GM23338 (cell line): ENCODE results near the gene INHBB.

Experiments
- EZH2 ChIP-seq: fragments of 200-600 bp; sonication (generic); IDR thresholded peaks from one replicate; pipeline ENCODE4 v1.8.0; 2017; ENCODE audit warnings: antibody characterized with exemption, mild to moderate bottlenecking, low read depth; ENCODE audit not compliant: unreplicated experiment
- EZH2phosphoT487 ChIP-seq: fragments of 200-600 bp; sonication (generic); IDR thresholded peaks from one replicate; pipeline ENCODE4 v1.8.1; 2018; ENCODE audit warnings: antibody characterized with exemption; ENCODE audit not compliant: unreplicated experiment
- POLR2AphosphoS5 ChIP-seq: IDR thresholded peaks from 2 replicates; pipeline ENCODE4 v1.6.1; 2016; ENCODE audit warnings: antibody characterized with exemption, low read depth
- ZNF114 ChIP-seq: fragments of 250-450 bp; sonication (Bioruptor Pico); IDR thresholded peaks from 2 replicates; pipeline ENCODE4 v1.5.0; 2020; ENCODE audit warnings: mild to moderate bottlenecking, moderate library complexity
- TF ChIP-seq, protein P1 (sequence below): IDR thresholded peaks from one replicate; pipeline ENCODE4 v1.6.1; 2018; ENCODE audit warnings: antibody characterized with exemption; ENCODE audit not compliant: unreplicated experiment
- TF ChIP-seq, protein P2 (sequence below), 2 experiments: fragments of 200-600 bp in 1 of 2; sonication (generic) in 1 of 2; conservative IDR thresholded peaks; 2 replicates each; pipeline versions ENCODE4 v1.5.1 to v1.6.1; 2016 to 2017; ENCODE audit warnings: antibody characterized with exemption in 2 of 2, low read depth in 2 of 2, mild to moderate bottlenecking in 2 of 2, moderate library complexity in 1 of 2
- TF ChIP-seq, protein P3 (sequence below): fragments of 250-450 bp; sonication (Bioruptor Pico); IDR thresholded peaks from 2 replicates; pipeline ENCODE4 v1.5.0; 2020; ENCODE audit warnings: mild to moderate bottlenecking, moderate library complexity

DNA sequence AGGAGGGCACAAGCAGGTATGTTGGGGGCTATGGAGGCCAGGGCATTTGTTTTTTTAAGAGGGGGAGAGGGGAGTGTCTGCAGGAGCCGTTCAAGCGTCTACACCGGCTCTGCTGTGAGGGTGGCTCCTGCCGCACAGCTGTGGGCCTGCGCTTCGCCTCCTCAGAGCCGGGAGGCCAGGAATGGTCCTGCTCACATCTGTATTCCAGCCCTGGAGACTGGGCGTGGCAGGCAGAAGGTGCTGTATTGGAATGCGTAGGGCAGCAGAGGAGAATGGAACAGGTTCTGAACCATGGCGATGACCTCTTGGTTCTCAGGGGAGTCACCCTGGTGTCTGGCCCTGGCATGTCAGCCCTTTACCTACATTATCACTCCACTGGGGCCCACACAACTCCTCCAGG, 26.8 kb upstream of the INHBB start:
- TF ChIP-seq, protein P1, sequence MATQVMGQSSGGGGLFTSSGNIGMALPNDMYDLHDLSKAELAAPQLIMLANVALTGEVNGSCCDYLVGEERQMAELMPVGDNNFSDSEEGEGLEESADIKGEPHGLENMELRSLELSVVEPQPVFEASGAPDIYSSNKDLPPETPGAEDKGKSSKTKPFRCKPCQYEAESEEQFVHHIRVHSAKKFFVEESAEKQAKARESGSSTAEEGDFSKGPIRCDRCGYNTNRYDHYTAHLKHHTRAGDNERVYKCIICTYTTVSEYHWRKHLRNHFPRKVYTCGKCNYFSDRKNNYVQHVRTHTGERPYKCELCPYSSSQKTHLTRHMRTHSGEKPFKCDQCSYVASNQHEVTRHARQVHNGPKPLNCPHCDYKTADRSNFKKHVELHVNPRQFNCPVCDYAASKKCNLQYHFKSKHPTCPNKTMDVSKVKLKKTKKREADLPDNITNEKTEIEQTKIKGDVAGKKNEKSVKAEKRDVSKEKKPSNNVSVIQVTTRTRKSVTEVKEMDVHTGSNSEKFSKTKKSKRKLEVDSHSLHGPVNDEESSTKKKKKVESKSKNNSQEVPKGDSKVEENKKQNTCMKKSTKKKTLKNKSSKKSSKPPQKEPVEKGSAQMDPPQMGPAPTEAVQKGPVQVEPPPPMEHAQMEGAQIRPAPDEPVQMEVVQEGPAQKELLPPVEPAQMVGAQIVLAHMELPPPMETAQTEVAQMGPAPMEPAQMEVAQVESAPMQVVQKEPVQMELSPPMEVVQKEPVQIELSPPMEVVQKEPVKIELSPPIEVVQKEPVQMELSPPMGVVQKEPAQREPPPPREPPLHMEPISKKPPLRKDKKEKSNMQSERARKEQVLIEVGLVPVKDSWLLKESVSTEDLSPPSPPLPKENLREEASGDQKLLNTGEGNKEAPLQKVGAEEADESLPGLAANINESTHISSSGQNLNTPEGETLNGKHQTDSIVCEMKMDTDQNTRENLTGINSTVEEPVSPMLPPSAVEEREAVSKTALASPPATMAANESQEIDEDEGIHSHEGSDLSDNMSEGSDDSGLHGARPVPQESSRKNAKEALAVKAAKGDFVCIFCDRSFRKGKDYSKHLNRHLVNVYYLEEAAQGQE, result no peak
- TF ChIP-seq, protein P2, sequence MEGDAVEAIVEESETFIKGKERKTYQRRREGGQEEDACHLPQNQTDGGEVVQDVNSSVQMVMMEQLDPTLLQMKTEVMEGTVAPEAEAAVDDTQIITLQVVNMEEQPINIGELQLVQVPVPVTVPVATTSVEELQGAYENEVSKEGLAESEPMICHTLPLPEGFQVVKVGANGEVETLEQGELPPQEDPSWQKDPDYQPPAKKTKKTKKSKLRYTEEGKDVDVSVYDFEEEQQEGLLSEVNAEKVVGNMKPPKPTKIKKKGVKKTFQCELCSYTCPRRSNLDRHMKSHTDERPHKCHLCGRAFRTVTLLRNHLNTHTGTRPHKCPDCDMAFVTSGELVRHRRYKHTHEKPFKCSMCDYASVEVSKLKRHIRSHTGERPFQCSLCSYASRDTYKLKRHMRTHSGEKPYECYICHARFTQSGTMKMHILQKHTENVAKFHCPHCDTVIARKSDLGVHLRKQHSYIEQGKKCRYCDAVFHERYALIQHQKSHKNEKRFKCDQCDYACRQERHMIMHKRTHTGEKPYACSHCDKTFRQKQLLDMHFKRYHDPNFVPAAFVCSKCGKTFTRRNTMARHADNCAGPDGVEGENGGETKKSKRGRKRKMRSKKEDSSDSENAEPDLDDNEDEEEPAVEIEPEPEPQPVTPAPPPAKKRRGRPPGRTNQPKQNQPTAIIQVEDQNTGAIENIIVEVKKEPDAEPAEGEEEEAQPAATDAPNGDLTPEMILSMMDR (conservative IDR thresholded peaks at IDR 0.05; ENCODE audit: low read depth in 2 of 2), result no peak
- TF ChIP-seq EZH2phosphoT487 (no peak), POLR2AphosphoS5 (no peak), EZH2 (no peak), ZNF114 (CRISPR knock-in tag) (no peak)
- TF ChIP-seq, protein P3, sequence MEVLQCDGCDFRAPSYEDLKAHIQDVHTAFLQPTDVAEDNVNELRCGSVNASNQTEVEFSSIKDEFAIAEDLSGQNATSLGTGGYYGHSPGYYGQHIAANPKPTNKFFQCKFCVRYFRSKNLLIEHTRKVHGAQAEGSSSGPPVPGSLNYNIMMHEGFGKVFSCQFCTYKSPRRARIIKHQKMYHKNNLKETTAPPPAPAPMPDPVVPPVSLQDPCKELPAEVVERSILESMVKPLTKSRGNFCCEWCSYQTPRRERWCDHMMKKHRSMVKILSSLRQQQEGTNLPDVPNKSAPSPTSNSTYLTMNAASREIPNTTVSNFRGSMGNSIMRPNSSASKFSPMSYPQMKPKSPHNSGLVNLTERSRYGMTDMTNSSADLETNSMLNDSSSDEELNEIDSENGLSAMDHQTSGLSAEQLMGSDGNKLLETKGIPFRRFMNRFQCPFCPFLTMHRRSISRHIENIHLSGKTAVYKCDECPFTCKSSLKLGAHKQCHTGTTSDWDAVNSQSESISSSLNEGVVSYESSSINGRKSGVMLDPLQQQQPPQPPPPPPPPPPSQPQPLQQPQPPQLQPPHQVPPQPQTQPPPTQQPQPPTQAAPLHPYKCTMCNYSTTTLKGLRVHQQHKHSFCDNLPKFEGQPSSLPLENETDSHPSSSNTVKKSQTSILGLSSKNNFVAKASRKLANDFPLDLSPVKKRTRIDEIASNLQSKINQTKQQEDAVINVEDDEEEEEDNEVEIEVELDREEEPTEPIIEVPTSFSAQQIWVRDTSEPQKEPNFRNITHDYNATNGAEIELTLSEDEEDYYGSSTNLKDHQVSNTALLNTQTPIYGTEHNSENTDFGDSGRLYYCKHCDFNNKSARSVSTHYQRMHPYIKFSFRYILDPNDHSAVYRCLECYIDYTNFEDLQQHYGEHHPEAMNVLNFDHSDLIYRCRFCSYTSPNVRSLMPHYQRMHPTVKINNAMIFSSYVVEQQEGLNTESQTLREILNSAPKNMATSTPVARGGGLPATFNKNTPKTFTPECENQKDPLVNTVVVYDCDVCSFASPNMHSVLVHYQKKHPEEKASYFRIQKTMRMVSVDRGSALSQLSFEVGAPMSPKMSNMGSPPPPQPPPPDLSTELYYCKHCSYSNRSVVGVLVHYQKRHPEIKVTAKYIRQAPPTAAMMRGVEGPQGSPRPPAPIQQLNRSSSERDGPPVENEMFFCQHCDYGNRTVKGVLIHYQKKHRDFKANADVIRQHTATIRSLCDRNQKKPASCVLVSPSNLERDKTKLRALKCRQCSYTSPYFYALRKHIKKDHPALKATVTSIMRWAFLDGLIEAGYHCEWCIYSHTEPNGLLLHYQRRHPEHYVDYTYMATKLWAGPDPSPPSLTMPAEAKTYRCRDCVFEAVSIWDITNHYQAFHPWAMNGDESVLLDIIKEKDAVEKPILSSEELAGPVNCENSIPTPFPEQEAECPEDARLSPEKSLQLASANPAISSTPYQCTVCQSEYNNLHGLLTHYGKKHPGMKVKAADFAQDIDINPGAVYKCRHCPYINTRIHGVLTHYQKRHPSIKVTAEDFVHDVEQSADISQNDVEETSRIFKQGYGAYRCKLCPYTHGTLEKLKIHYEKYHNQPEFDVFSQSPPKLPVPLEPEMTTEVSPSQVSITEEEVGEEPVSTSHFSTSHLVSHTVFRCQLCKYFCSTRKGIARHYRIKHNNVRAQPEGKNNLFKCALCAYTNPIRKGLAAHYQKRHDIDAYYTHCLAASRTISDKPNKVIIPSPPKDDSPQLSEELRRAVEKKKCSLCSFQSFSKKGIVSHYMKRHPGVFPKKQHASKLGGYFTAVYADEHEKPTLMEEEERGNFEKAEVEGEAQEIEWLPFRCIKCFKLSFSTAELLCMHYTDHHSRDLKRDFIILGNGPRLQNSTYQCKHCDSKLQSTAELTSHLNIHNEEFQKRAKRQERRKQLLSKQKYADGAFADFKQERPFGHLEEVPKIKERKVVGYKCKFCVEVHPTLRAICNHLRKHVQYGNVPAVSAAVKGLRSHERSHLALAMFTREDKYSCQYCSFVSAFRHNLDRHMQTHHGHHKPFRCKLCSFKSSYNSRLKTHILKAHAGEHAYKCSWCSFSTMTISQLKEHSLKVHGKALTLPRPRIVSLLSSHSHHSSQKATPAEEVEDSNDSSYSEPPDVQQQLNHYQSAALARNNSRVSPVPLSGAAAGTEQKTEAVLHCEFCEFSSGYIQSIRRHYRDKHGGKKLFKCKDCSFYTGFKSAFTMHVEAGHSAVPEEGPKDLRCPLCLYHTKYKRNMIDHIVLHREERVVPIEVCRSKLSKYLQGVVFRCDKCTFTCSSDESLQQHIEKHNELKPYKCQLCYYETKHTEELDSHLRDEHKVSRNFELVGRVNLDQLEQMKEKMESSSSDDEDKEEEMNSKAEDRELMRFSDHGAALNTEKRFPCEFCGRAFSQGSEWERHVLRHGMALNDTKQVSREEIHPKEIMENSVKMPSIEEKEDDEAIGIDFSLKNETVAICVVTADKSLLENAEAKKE (CRISPR knock-in tag), result no peak
